DOHH2 (cell line): ENCODE measurements around the gene MGARP.

ENCODE experiments used
- H3F3A ChIP-seq: fragments of 200-600 bp; sonication (generic), shearing (Covaris generic); 2 replicates; pipeline ENCODE4 v1.6.0; 2016; ENCODE audit warnings: antibody characterized with exemption, mild to moderate bottlenecking; ENCODE audit not compliant: control insufficient read depth, insufficient read depth
- H3K27ac ChIP-seq: fragments of 200-600 bp; sonication (generic); 2 replicates; pipeline ENCODE4 v1.5.1; 2014; ENCODE audit warnings: low read depth, mild to moderate bottlenecking, low read length, moderate library complexity
- H3K27me3 ChIP-seq: fragments of 200-600 bp; sonication (generic); 2 replicates; pipeline ENCODE4 v1.6.1; 2014; ENCODE audit warnings: mild to moderate bottlenecking, low read length, mixed read lengths; ENCODE audit not compliant: control insufficient read depth
- H3K36me3 ChIP-seq: fragments of 200-600 bp; sonication (generic); 2 replicates; pipeline ENCODE4 v1.6.1; 2014; ENCODE audit warnings: mild to moderate bottlenecking, low read length, moderate library complexity, mixed read lengths; ENCODE audit not compliant: control insufficient read depth
- H3K4me1 ChIP-seq: fragments of 200-600 bp; sonication (generic); 2 replicates; pipeline ENCODE4 v1.6.1; 2014; ENCODE audit warnings: mild to moderate bottlenecking, low read length, mixed read lengths; ENCODE audit not compliant: control insufficient read depth
- H3K4me2 ChIP-seq: fragments of 200-600 bp; sonication (generic); 2 replicates; pipeline ENCODE4 v1.6.0; 2014; ENCODE audit warnings: mild to moderate bottlenecking, low read length, moderate library complexity
- H3K4me3 ChIP-seq: fragments of 200-600 bp; sonication (generic); 2 replicates; pipeline ENCODE4 v1.5.1; 2014; ENCODE audit warnings: mild to moderate bottlenecking, low read length, mixed read lengths
- H3K79me2 ChIP-seq: fragments of 200-600 bp; sonication (generic); 2 replicates; pipeline ENCODE4 v1.6.1; 2014; ENCODE audit warnings: mild to moderate bottlenecking, low read length, mixed read lengths; ENCODE audit not compliant: control insufficient read depth
- H3K9me2 ChIP-seq: fragments of 200-600 bp; sonication (generic); replicated peaks from 2 replicates; pipeline ENCODE4 v1.6.1; 2014; ENCODE audit warnings: mild to moderate bottlenecking, low read length, mixed read lengths; ENCODE audit not compliant: control insufficient read depth
- H3K9me3 ChIP-seq: fragments of 200-600 bp; sonication (generic); 2 replicates; pipeline ENCODE4 v1.6.1; 2014; ENCODE audit warnings: antibody characterized with exemption, low read length, mixed read lengths; ENCODE audit not compliant: control insufficient read depth, insufficient read depth
- H4K20me1 ChIP-seq: fragments of 200-600 bp; sonication (generic); 2 replicates; pipeline ENCODE4 v1.6.0; 2014; ENCODE audit warnings: low read depth, mild to moderate bottlenecking, antibody characterized with exemption, low read length, moderate library complexity; ENCODE audit not compliant: control insufficient read depth, insufficient read depth
- EZH2phosphoT487 ChIP-seq: fragments of 200-600 bp; sonication (generic); IDR thresholded peaks from 2 replicates; pipeline ENCODE4 v1.6.1; 2017; ENCODE audit warnings: borderline replicate concordance, mild to moderate bottlenecking, antibody characterized with exemption, low read length, moderate library complexity, mixed read lengths
- TF ChIP-seq, protein P1 (sequence below): fragments of 200-600 bp; sonication (generic); IDR thresholded peaks from one replicate; pipeline ENCODE4 v1.5.1; 2014; ENCODE audit warnings: antibody characterized with exemption, mild to moderate bottlenecking, low read depth, low read length; ENCODE audit not compliant: poor library complexity, severe bottlenecking

The MGARP gene

DNA sequence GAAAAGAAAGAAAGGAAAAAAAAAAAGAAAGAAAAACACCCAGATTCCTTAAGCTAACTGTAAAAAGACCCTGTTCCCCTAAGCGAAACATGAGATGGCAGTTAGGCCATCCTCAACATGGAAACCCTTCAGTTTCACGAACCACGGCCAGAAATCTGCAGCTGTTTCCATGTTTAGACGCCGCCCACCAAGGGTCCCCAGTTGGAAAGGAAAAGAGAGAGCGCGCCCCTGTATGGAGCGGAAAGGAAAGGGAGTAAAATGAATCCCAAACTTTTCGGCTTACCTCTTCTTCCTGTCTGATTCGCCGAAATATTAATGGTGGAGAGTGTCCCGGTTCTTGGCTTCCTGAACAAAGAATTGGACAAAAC lies 38.3 kb downstream of the MGARP start:
- H3K4me2 ChIP-seq = no peak overlapping the region
- H4K20me1 ChIP-seq = no peaks in the 10 kb centered on the region
- H3K27me3 ChIP-seq = no peaks in the 10 kb centered on the region
- H3K27ac ChIP-seq = no peak overlapping the region
- no peaks in the 10 kb centered on the region for H3K79me2 ChIP-seq
- H3F3A ChIP-seq = no peaks in the 10 kb centered on the region
- H3K4me3 ChIP-seq = no peak overlapping the region
- H3K9me2 ChIP-seq = no peaks in the 10 kb centered on the region
- peaks cover 2% of the 10 kb centered on the region; the same call in 1 of the 2 replicates for H3K9me3 ChIP-seq
- H3K36me3 ChIP-seq = no peaks in the 10 kb centered on the region
- TF ChIP-seq, protein P1, sequence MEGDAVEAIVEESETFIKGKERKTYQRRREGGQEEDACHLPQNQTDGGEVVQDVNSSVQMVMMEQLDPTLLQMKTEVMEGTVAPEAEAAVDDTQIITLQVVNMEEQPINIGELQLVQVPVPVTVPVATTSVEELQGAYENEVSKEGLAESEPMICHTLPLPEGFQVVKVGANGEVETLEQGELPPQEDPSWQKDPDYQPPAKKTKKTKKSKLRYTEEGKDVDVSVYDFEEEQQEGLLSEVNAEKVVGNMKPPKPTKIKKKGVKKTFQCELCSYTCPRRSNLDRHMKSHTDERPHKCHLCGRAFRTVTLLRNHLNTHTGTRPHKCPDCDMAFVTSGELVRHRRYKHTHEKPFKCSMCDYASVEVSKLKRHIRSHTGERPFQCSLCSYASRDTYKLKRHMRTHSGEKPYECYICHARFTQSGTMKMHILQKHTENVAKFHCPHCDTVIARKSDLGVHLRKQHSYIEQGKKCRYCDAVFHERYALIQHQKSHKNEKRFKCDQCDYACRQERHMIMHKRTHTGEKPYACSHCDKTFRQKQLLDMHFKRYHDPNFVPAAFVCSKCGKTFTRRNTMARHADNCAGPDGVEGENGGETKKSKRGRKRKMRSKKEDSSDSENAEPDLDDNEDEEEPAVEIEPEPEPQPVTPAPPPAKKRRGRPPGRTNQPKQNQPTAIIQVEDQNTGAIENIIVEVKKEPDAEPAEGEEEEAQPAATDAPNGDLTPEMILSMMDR = no peak
- TF ChIP-seq EZH2phosphoT487 = no peak
- peaks cover 23% of the 10 kb centered on the region for H3K4me1 ChIP-seq

DNA sequence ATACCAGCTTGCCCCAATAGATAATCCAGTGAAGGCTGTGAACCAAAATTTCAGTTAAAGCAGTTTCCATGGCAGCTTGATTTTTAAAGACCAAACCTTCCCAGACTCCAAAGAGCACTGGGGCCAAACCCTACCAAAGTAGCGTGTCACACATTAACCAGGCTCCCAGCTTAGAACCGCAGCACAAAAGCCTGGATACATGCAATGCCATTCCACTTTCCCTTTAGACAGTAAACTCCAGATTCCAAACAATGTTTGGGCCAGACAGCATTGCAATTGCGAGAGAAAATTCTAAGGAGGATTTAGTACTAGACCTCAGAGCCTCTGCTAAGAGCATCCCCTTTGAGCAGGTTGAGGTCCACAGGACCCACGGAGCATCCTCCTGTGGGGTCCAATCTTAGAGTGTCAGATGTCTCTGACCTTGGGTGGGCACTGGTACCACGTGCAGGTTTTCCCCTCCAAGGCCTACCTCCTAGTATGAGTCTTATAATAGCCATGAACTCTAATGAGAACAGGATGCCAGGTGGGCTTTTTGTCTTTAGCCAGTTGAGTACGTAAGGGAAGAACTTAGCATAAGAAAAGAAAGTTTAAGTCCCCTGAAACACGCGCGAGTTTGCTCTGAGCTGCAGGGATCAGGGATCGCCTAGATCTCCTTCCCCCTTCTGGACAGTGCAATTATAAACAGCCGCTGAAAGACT lies 38.8 kb downstream of the MGARP start:
- Histone ChIP-seq H3K36me3 (no peaks in the 10 kb centered on the region), H3K4me2 (no peak overlapping the region), H4K20me1 (no peaks in the 10 kb centered on the region), H3K27ac (no peak overlapping the region), H3K79me2 (no peaks in the 10 kb centered on the region), H3K27me3 (no peaks in the 10 kb centered on the region), H3K9me3 (peaks cover 2% of the 10 kb centered on the region; the same call in 1 of the 2 replicates), H3K9me2 (no peaks in the 10 kb centered on the region), H3F3A (no peaks in the 10 kb centered on the region), H3K4me3 (no peak overlapping the region), H3K4me1 (peaks cover 23% of the 10 kb centered on the region)
- no peak for TF ChIP-seq EZH2phosphoT487
- TF ChIP-seq, protein P1 = no peak

DNA sequence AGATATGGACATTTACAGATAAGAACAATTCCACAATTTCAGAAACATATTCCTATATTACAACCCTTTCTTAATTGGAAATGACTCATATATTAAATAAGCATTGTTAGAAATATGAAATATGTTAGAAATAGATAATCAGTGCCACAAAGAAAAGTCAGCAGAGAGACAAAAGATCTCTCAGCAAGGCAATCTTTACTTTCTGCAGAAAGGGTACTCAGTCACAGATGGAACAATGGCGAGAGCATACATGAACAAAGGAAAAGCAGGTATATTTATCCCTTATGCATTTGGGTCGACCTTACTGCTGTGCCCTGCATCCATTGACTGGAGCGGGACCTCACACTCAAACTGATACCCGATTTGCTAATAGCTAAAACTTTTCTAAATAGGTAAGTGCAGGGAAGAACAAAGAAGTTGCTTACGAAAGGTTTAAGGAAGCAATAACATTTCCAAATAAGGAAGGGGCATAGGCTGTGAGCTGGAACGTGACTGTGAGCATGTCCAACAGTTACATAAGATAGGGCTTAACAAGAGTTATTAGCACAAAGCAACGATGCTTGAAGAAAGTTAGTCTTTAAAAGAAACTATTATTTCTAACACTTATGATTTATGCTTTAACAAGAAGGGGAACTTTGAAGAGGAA lies 40.8 kb downstream of the MGARP start:
- no peak overlapping the region for H3K4me3 ChIP-seq
- peaks cover 23% of the 10 kb centered on the region for H3K4me1 ChIP-seq
- H4K20me1 ChIP-seq = no peaks in the 10 kb centered on the region
- peaks cover 2% of the 10 kb centered on the region; the same call in 1 of the 2 replicates for H3K9me3 ChIP-seq
- no peaks in the 10 kb centered on the region for H3F3A ChIP-seq
- no peaks in the 10 kb centered on the region for H3K36me3 ChIP-seq
- H3K9me2 ChIP-seq = no peaks in the 10 kb centered on the region
- H3K79me2 ChIP-seq = no peaks in the 10 kb centered on the region
- H3K27ac ChIP-seq = no peak overlapping the region; the same call in 1 of the 2 replicates
- TF ChIP-seq EZH2phosphoT487 = no peak
- TF ChIP-seq, protein P1 = no peak
- no peaks in the 10 kb centered on the region for H3K27me3 ChIP-seq
- H3K4me2 ChIP-seq = no peak overlapping the region
